NOMO-1 (cell line): Measurements from ENCODE around the gene FXYD3.
"Not testable (repeated sequence)": the region's sequence is repeated elsewhere in the genome, so short reads cannot be mapped to it uniquely, and the experiment has no call there.

Experiments used
- DNase-seq, 2 experiments: peaks; one replicate each; lab custom pipeline; 2025; ENCODE audit not compliant: unreplicated experiment in 2 of 2; lab: John Stamatoyannopoulos, UW

The FXYD3 gene

GRCh38 chr19:35123573-35123972 is 8.0 kb downstream of the FXYD3 start:
- DNase-seq, result no peak

GRCh38 chr19:35124098-35125060 is 8.8 kb downstream of the FXYD3 start:
- peak; percentile 57 to 64 for DNase-seq

- no peak for DNase-seq
Measured at GRCh38 chr19:35125270-35125717, 9.7 kb downstream of the FXYD3 start.

- no peak for DNase-seq
Measured at GRCh38 chr19:35125749-35126623, 10.4 kb downstream of the FXYD3 start.

GRCh38 chr19:35126624-35126959 is 11.0 kb downstream of the FXYD3 start:
- DNase-seq, result no peak

- DNase-seq, result no peak
Measured at GRCh38 chr19:35127871-35128270, 12.2 kb downstream of the FXYD3 start.

DNA sequence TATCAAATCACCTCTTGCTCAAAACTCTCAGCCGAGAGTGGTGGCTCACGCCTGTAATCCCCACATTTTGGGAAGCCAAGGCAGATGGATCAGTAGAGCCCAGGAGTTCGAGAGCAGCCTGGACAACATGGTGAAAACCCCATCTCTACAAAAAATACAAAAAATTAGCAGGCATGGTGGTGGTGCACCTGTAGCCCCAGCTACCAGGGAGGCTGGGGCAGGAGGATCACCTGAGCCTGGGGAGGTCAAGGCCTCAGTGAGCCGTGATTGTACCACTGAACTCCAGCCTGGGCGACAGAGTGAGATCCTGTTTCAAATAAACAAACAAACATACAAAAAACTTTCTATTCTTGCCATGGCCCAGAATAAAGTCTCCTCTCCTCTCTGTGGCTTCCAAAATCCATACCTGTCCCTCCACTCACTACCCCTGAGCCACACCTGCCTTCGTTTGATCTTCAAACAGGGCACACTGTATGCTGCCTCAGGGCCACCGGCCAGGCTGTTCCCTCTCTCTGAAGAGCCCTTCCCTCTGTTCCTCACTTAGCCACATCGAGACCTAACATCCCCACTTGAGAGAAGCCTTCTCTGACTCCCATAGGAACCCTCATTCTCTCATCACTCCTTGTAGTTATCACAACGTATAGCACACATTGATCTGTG is 12.9 kb downstream of the FXYD3 start:
- DNase-seq, result no peak

GRCh38 chr19:35129724-35130274 is 14.2 kb downstream of the FXYD3 start:
- not testable (repeated sequence) for DNase-seq

GRCh38 chr19:35130761-35131720 is 15.4 kb downstream of the FXYD3 start:
- no peak for DNase-seq

- DNase-seq, result no peak
Measured at GRCh38 chr19:35132254-35132653, 16.6 kb downstream of the FXYD3 start.

DNA sequence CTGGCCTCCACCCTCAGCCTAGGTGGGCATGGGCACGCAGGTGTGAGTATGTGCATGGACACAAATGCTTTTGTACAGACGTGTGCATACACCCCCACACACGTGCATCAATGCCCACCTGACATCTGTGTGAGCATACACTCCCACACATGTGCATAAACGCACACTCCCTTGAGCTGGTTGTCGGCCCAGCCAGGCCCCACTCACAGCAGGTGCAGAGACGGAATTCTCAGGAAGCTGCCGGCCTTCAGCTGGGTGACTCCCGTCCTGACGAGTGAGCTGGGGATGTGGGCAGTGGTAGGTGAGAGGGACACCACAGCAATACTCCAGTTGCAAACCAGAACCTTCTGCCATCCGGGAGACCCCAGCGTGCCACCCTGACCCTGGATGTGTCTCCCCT is 18.2 kb downstream of the FXYD3 start:
- no peak for DNase-seq

GRCh38 chr19:35134601-35135242 is 19.1 kb downstream of the FXYD3 start, which contains the start of gene LGI4:
Gene LGI4 (minus strand): TSS chr19:35135059. CDS start chr19:35134680, 379 bp downstream.
- no peak for DNase-seq

DNA sequence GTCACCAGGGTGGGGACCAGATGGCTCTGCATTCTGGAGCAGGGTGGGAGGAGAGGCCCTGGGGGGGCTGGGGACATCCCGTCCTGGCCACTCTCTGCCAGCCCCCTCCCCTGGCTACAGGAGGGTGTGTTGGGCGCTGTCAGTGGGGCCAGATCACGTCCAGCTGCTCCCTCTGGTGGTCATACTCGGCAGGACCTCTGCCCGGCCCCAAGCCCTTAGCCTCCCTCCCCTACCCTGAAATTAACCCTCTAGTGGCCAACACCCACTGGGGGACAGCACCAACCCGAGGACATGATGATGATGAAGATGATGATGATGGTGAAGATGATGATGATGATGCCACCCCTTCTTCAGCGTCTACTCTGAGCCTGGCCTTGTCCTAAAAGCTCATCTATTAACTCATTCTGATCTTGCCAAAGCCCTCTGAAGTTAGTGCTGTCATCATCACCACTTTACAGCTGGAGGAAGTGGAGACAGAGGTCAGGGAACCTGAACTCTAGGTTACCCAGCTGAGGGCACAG is 19.8 kb downstream of the FXYD3 start:
- DNase-seq, result peak; percentile 42 to 48

DNA sequence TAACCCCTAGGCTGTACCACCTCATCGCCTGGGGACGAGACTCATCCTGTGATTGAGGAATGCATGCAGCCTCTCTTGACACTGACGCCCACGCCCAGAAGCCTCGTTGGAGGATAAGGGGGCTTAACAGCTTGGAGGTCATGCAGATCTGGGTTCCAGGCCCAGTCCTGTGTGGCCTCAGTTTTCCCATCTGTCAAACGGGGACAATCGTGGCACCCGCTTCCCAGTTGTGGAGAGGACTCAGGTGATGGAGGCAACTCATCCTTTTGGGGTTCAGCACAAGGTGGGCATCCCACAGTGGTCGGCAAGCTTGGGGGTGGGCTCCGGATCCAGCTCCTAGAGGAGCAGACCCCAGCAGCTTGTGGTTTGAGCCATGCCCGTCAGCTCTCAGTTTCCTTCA is 20.6 kb downstream of the FXYD3 start:
- no peak for DNase-seq

- DNase-seq, result no peak
Measured at GRCh38 chr19:35136977-35137702, 21.5 kb downstream of the FXYD3 start.

DNA sequence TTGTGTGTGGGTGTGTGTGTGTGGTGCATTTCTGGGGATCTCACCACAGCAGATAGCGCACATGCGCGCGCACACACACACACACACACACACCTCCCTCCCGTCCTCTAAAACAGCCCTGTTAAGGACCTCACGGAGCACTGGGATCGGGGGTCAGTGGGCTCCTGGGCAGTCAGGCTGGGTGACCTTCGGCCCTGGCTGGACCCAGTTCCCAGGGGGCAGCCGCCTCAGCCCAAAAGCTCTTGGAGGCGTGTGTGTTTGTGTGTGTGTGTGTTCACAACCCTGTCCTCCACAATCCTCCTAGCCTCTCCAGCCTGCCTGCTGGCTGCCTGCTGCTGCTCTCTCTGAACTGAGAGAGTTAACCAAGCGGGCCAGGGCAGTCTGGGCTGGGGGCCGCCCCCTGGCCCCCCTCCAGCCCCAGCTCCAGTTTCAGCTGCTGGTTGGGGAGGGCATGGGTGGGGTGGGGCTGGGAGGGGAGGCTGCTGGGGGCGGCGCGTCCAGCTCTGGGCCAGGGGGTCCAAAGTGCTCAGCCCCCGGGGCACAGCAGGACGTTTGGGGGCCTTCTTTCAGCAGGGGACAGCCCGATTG is 22.8 kb downstream of the FXYD3 start, which contains the start of gene FXYD1:
Gene FXYD1, plus strand, starts transcription at position 520 of the 588 bp plus-strand sequence. CDS start 1,256 bp downstream, outside the sequence.
- no peak for DNase-seq

DNA sequence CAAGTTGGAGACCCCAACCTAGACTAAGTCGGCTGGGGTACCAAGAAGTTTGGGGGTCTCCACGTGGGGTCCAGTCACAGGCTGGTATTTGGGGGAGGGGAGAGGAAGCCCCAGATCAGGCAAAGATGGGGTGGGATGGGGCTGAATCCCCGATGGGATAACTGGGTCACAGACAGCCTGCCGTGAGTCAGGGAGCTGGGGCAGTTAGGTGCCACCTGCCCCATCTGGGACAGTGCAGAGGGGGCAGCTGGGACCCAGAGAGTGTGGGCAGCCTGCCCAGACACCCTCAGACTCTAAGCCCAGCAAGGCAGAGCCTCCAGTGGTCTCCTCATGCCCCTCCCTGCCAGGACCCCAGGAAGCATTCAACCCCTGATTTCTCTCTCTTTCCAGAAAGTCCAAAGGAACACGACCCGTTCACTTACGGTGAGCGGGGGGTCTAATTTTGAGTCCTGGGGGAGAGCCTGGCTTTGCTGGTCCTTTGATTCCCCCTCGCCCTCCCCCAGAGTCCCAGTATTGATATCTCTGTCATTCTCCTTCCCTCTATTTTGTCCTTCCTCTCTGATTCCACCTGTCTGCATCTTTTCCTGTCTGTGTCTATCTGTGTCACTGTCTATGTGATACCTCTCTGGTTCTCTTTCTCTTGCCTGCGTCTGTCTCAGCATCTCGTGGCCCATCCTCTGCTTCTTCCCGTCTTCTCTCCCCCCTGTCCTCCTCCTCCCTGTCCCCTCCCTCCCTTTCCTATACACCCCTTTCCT is 24.8 kb downstream of the FXYD3 start:
- no peak for DNase-seq
